NCI-H187 treated with DMSO at 0.1 percent for 48 hours (cell line): ENCODE data around the gene DEXI.

Experiments used
- DNase-seq: peaks from one replicate; lab custom pipeline; 2025; lab: John Stamatoyannopoulos, UW

The DEXI gene

DNA sequence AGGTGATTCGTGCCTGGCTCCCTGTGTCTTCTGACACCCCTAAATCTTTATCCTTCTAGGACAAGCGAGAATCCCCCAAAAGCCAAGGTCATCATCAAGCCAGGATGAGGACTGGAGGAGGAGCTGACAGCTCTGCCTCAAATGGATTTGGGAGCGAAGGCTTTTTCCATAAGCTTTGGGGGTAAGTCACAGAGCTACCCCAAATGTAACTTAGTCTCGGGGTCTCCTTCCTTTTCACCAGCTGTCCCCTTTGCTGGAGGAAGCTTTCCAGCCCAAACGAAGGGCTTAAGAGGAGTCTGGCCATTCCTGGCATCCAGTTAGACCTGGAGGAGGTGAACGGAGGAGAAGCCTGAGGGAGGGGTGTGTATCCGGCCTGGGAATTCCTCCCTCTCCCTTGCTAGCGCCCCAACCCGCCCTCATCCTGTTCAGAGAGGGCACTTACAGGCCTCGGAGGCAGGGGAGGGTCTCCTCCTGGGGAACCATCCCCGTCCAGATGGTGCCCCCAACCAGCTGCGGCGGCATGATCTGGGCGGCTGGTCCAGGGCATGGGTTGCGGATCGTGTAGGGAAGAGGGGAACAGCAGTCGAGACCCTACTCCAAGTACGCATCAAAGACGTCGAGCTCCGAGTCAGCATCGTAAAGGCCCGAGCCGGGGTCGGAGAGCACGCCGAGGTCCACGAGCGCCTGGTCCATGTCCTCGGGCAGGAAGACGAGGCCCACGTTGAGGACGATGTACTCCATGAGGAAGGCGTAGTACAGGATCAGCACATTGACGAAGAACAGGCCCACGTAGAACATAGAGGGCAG, 938 bp downstream of the DEXI start:
- no peak for DNase-seq

DNA sequence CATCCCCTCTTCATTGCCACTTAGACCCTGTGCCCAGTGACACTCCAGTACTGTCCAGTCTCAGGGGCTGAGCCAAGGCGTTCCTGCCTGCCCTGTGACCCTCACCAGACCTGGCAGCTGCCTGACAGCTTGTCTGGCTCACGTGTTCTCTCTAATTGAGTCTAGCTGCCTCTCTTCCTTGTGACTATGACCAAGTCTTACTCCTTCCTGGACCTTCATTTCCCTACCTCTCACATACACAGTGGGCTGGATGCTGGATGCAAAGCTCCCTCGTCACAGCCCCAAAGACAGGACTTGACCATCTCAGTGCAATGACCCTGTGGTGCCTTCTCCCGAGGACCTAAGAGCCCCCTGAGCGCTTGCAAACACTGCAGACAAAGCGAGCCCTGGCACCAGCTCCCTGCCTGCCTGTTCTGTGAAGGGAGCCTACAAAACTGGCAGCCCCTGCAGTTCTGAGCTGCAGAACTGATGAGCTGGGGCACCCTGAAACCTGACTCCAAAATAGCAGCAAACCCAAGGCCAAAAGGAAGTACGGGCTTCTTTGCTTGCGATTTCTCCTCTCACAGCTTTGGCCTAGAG, 1.7 kb downstream of the DEXI start:
- DNase-seq, result no peak

DNA sequence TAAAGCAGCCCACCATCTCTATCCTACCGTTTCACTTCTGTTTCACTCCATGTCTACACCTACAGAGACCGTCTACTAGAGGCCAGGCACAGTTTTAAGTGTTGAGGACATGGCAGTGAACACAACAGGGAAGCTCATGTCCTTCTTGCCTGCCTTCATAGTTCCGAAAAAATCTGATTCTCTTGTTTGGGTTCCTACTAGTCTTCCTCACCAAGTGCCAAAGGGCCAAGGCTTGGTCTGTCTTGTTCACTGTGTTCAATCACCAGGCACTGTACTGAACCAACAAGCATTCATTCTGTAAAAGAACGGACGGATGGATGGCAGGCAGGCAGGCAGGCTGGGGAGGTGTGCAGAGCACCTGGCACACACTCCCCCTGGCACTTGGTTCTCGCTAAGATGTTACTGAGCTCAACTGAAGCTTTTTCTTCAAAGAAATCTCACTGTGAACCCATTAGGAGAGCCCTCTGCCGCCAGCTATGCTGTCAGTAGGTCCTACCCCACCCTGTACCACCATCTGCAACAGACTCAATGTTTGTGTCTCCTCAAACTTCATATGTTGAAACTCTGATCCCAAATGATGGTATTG, 2.5 kb downstream of the DEXI start:
- no peak for DNase-seq

DNA sequence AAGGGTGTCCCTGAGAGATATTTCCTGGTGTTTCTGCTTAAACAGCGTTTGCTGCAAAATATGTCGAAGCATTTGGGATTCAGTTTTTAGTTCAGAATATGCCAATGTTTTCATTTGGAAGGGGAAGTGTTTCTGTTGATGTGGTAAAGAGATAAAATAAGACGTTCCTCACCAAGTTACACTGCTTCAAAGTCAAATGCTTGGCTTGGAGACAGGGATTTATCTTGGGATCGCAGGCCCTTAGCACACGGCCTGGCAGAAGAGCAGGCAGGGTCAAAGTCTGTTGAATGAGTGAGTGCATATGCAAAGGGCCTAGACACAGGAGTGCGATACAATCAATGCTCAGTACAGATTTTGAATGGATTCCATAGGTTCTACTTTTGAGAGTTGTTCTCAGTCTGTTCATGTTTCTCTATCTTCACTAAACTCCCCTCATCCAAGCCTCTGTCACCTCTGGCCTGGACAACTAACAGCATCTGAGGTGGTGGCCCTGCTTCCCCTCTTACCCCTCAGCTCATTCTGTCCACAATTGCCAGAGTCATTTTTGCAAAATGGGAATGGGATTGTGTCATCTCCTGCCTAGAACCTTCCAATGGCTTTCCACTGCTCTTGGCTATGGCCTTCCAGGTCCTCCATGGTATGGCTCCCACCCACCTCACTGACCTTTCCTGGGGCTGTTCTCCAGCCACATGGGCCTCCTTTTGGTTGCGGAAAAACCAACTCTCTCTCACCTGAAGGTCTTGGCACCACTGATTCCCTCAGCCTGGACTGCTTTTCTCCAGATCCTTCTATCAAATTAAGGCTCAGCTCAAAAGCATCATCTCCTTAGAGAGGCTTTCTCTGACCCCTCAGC, 3.2 kb downstream of the DEXI start:
- no peak for DNase-seq

DNA sequence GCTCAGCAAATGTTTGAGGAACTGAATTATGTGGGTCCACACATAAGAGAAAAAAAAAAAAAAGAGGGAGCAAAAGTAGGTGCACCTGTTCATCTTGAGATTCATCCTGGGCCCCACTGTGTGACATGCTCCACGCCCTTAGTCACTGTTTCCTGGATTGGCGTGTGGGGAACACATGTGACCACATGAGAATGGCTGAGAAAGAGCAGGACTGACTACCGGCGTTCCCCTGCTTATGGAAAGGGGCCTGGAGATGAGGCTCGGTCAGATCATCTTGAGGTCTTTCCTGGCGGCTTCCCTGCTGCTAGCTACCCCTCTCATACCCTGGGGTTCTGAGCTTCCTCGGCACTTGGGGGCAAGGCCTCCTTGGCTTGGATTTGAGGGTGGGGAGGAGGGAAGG, 3.9 kb downstream of the DEXI start:
- DNase-seq, result no peak

DNA sequence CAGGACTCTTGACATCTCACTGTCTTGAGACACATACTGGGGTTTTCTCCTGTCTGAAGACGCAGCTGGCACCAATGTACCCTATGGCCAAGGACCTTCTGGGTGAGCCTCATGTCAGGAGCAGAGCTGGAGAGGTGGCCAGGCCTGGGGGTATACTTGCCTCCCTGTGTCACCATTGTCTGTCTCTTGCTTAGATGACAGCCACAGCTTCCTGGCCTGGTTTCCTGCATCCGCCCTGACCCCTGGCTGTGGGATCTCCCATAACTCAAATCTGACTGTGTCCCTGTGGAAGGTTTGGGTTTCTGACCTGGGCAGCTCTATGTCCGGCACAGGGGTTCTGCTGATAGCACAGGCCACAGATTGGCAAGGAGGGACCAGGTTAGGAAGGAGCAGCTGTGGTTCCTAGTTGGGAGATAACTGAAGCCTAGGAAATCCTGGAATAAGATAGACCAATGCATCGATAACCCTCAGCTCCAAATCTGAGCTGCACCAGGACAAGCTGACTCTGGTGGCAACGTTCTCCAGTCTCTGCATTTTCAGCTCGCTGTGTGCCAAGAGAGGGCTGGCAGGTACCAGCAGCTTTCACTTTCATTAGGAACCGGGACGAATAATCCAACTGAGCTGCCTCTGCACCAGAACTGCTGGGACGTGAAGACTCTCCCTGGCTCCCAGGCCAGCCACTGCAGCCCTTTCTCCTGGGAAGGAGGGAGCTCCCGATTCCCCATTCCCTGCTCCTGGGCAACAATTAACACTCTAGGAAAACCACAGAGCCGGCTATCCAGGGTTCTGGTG, 5.0 kb downstream of the DEXI start:
- no peak for DNase-seq

DNA sequence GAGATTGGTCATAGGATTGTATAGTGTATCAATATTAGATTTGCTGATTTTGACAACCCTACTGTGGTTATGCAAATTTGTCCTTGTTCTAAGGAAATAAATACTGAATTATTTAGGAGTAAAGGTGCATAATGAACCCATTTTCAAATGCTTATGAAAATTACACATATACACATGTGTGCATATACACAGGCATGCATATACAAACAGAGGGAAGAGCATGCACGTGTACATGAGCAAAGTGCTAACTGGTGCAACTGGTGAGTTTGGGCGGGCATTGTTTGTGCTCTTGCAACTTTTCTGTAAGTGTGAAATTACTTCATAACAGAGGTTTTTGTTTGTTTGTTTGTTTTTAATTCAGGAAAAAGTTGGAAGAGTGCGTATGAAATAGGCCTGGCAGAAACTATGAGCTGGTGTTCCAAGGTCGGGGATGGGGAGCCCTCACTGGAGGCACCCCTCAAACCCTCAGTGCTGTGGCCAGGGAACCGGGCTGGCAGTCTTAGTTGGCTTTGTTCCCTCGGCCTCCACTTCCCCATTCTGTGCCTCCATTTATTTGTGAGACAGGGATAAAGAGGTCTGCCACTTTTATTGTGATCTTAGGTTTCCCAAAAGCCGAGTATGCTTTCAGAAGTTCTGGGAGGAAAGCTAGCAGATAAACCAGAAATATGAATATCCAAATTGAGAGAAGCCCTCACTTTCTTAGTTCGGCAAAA, 5.8 kb downstream of the DEXI start:
- DNase-seq, result no peak

DNA sequence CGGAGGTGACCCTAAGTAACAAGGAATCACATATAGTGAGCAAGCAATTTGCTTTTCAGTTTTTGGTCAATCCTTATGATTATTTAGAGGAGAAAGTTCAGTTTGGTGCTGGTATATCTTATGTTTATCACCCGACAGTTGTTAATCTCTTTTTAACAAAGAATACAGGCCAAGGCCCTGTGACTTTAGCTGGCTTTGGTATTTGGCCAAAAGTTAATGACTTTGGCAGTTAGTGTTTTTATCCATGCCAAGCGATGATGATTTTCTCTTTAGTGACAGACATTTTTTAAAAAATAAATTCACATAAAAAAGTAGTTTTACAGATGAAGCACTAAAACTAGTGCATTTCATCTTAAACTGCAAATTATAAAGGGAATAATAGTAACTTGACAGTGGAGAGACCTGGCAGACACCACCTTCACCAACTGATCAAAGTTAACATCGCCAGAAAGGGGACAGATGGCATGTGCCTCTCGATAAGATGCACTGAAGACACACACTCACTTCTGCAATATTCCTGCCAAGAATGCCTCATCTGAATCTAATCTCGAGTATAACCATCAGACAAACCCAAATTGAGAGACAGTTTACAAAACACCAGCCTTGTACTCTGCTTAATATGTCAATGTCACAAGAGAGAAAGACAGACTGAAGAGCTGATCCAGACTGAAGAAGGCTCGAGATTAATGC, 6.9 kb downstream of the DEXI start:
- no peak for DNase-seq

DNA sequence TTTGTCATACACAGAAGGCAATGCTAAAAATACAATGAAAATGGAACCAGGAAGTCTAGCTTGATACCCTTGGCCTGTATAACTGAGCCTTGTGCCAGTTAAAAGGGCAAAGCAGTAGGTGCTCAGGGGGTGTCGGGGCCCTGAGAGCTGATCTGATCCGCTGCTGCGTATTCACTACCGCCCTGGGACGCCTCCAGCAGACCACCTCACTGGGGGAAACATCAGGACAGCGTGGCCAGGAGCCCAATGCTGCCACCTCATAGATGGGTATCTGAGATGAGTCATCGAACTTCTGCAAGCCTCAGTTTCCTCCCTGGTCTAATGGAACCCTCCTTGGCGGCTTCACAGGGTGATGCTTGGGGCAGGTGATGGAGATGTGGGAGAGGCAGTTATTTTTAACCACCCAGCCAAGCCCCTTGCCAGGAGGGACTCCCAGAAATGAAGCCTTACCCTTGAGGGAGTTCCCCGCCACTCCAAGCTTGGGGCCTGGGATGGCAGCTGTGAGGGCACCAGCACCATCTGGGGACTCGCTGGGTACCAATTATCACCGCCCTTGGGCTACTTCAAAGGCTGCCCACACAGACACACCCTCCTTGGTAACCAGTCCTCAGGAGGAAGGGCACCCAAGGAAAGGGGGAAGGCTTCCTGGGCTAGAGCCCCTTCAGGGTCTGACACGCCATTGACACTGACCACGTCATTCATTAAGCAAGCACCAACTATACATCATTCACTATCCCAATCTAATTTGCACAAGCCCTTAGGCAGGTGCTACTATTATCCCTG, 7.8 kb downstream of the DEXI start:
- DNase-seq, result no peak

DNA sequence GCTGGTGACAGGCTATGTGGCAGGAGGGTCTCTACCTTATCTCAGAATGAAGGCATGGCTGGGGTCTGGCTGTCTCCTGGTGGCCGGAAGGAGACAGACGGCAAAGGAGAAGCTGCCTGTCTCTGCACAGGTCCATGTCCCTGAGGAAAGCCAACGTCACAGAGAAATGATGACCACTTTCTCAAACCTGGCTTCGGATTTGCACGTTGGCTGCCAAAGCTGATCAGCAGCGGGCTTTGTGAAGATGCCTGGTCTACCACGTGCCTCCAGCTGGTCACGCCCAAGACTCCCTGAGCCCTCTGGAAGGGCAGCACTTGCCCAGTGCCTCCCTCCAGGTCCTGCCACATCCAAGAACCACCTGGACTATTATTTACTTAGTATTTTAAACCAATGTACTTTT, 8.4 kb downstream of the DEXI start:
- no peak for DNase-seq

DNA sequence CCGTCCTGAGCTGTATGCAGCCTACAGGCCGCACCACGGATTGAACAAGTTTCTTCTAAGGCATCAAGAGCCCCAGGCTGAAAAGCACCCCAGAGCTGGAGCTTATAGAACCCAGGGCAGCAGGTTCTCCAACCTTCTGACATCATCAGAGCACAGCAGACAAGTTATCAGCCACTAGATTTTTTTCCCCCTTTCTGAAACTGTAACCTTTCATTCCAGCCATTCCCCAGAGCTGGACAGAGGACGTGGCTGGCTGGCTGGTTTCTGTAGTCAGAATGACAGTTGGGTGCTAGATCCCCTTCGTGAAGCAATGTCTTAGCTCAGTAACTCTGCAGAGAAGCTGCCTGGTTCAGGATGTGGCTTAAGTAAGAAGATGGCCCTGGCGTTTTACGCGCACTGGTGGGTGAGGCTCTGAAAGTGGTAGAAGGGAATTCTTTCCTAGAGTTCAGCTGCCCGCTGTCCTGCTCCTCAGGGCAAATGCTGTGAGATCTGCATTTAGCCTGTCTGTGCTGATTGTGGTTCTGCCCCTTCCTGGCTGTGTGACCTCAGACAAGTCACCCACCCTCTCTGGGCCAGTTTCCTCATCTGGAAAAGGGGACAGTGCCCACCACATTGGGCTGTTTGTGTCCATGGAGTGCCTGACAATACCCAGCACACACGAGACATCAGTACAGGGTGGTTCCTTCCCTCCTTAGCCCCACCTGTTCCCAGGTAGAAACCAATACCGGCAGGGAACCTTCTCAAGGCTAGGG, 9.1 kb downstream of the DEXI start:
- DNase-seq, result no peak

DNA sequence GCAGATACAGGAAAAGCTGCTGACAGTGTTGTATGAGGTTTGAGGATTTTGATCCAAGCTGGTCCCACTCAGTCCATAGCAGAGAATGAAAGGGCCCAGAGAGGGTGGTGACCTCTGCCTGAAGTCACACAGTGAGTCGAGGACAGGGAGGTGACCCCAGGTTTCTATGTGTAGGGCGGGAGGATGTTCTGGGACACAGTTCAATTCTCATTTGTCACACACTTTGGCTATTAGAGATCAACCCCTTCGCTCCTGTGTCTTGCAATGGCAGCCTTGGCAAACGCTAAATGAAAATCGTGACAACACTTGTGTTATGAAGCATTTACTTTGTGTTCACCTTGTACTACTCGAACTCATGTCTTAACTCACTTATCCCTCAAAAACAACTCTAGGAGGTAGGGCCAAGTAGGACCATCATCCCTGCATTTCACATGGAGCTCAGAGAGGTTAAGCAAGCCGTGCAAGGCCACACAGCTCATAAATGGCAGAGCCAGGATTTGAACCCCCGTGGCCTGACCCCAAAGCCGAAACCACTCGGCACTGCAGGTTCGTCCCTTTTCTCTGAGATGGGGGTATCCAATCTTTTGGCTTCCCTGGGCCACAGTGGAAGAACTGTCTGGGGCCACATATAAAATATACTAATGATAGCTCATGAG, 10.2 kb downstream of the DEXI start:
- DNase-seq, result no peak

DNA sequence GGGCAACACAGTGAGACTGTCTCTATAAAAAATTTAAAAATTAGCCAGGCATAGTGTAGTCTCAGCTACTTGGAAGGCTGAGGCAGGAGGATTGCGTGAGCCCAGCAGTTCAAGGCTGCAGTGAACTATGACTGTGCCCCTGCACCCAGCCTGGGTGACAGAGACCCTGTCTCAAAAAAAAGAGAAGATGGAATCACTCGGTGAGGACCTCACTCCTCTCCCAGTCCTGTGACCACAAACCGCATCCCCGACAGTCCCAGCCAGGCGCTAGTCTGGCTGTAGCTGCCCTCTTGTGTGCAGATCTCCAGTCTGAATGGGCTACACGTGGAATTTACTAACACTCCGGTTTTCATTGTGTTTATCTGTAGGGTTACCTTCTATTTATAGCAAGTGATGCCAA, 11.1 kb downstream of the DEXI start:
- no peak for DNase-seq

DNA sequence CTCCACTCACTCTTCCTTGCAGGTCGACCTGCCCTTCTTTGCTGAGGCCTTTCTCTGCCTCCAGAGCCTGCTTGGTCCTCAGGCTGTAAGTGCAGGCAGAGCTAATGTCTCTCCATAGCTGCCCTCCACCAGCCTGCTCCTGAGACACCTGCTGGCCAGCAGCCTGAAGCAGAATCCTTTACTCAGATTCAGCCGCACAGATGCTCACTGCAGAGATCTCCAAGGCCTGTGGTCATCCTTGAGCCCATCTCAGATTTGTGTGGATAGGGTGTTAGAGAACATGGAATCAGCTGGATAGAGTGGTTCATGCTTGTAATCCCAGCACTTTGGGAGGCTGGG, 11.5 kb downstream of the DEXI start:
- no peak for DNase-seq

DNA sequence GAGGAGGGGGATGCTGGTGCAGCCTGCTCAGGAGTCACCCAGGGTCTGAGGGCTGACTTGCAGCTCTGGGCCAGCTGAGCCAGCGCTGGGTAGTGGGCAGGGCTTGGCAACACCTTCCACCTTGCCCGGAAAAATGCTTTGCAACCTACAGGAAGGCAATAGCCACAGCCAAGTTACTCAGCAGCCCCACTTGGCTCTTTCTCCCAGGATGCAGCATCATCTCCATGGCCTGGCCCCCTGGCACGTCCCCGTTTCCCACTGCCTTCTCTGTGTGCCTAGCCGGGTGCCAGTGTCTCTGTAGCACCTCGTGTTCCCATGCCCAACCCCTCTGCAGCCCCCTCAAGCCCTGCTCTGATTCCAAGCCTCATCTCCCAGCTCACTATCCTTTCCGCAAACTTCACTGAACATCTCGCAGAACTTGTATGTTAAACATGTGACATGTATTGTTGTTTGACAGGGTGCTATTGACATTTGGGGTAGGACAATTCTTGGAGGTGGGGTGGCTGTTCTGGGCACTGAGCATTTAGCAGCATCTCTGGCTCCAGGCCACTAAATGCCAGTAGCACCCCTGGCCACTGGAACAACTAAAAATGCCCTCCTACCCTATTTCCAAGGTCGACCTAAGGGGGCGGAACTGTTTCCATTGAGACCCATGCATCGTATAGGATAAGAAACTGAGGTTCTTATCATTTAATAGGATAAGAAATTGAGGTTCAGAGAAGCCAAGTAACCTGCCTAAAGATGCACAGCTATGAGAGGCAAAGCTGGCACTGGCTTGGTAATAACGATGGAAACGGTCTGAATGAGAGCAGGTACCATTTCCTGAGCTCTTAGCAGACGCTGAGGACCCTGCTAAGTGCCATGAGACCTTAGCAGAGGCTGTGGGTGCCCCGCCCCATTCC, 12.2 kb downstream of the DEXI start:
- no peak for DNase-seq

DNA sequence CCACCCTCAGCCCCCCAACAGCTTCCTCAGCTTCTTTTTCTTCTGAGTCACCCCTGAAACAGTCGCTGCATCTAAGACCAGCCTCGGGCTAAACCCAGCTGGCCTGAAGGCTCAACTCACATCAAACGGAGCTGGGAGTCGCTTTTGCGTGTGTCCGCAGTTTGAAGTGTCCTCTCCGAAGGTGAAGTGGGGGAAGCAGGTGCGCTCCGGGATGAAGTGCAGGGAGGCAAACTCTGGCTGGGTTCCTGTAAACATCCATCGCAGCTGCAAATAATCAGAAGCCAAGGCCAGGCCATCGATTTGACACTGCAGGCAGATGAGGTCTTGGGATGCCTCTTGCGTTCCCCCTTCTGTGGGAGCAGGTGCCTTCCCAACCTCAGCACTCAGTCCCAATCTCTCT, 13.2 kb downstream of the DEXI start:
- peak; percentile 28 for DNase-seq

DNA sequence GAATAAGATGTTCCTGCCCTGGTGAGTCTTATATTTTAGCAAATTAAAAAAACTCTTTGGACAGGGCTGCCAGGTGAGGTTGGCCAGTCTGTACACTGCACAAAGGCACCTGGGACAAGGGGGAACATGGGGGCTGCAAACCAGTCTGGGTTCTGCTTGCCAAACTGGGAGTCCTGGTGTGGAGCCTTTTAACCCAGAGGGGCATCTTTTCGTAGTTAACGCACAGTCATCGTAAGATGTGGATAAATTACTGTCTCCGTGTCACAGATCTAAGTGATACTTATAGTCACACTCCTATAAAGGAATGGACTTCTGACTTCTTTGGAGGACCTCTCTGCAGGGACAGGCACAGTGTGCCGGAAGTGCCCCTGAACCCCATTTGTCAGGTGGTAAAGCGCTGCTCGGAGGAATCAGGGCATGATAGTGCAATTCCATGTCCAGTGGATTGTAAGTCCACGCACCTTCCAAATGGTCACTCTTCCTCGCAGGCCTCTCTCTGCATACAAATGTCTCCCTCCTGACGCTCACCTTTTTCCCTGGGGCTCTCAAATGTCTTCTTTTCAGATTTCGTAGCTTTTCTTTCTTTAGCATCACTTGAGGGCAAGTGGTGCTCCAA, 14.7 kb downstream of the DEXI start:
- DNase-seq, result no peak
